ENCODE results near the gene ILDR1.

ILDR1 gene

DNA sequence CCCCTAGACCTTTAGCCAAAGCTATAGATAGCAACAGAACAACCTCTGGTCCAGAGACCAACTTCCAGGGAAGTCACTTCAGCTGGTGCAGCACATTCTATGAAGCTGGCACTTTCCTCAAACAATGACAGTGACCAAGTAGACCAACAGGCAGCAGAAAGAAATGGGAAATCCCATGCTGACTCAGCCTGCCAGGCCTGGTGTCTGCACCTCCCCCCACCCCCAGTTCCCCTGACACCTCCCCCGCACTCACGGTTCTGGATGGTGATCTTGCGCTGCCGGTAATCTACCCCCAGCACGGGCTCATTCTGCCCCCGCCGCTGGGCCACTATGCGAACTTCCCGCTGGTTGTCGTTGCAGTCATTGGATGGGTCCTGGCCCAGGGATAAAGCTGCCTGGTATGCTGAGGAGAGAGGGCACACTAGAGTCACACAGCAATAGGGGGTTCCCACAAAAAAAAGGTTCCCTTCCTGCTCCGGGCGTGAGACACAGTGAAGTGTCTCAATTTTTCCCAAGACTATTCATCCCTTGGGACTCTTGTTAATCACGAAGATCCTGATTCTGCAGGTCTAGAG lies 17.0 kb downstream of the ILDR1 start:
- peaks cover 36% of the 10 kb centered on the region for H3K4me1 ChIP-seq (ENCODE audit: low read length)
- no peak for DNase-seq
- H4K20me1 ChIP-seq (ENCODE audit: insufficient read depth, low read length), result no peaks in the 10 kb centered on the region
- peaks cover 21% of the 10 kb centered on the region for H3F3A ChIP-seq (ENCODE audit: insufficient read depth, low read length)
- peak overlapping the region; percentile 85; the same call in 1 of the 2 replicates for H3K27ac ChIP-seq (ENCODE audit: low read length)
- no peak overlapping the region for H3K4me3 ChIP-seq (ENCODE audit: low read length)
- no peaks in the 10 kb centered on the region for H3K27me3 ChIP-seq (replicated peaks; ENCODE audit: insufficient read depth, low read length)
- TF ChIP-seq EZH2phosphoT487 (IDR thresholded peaks at IDR 0.05; ENCODE audit: low read length), result no peak
- TF ChIP-seq, protein P1, sequence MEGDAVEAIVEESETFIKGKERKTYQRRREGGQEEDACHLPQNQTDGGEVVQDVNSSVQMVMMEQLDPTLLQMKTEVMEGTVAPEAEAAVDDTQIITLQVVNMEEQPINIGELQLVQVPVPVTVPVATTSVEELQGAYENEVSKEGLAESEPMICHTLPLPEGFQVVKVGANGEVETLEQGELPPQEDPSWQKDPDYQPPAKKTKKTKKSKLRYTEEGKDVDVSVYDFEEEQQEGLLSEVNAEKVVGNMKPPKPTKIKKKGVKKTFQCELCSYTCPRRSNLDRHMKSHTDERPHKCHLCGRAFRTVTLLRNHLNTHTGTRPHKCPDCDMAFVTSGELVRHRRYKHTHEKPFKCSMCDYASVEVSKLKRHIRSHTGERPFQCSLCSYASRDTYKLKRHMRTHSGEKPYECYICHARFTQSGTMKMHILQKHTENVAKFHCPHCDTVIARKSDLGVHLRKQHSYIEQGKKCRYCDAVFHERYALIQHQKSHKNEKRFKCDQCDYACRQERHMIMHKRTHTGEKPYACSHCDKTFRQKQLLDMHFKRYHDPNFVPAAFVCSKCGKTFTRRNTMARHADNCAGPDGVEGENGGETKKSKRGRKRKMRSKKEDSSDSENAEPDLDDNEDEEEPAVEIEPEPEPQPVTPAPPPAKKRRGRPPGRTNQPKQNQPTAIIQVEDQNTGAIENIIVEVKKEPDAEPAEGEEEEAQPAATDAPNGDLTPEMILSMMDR (IDR thresholded peaks at IDR 0.05; ENCODE audit: low read length), result no peak
- no peak for TF ChIP-seq EZH2 (optimal IDR thresholded peaks at IDR 0.05; ENCODE audit: low read depth, low read length)
- H2AFZ ChIP-seq (ENCODE audit: low read length), result no peak overlapping the region
- H3K9me3 ChIP-seq (replicated peaks; ENCODE audit: insufficient read depth, low read length), result no peaks in the 10 kb centered on the region
- no peaks in the 10 kb centered on the region for H3K9me2 ChIP-seq (replicated peaks; ENCODE audit: insufficient read depth, low read length)
- H3K4me2 ChIP-seq (ENCODE audit: low read depth, low read length), result peak overlapping the region; percentile 85; the same call in 1 of the 2 replicates
- H3K36me3 ChIP-seq (replicated peaks; ENCODE audit: insufficient read depth, low read length), result no peaks in the 10 kb centered on the region
- H3K79me2 ChIP-seq (ENCODE audit: low read length), result no peaks in the 10 kb centered on the region
- H3K9ac ChIP-seq (ENCODE audit: low read length), result no peak overlapping the region

DNA sequence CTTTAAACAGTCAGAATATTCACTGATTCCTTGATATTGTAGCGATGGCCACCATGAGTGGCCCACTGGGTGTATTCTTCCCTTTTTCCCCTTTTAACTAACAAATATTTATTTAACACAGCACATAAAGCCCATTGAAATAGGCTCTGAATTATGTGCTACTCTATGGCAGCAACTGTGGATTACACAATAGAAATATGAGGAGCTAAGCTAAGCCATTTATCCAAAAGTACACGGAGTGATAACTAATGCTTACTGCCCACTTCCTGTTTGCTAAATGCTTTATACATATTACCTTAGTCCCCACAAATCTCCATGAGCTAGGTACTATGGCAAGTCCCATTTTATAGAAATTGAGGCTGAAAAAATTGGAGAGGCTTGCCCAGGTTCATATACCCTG lies 17.9 kb downstream of the ILDR1 start:
- Histone ChIP-seq H3K27me3 (replicated peaks; ENCODE audit: insufficient read depth, low read length) (no peaks in the 10 kb centered on the region), H3K9ac (ENCODE audit: low read length) (peak overlapping the region; percentile 51; the same call in 1 of the 2 replicates), H3K4me2 (ENCODE audit: low read depth, low read length) (peak overlapping the region; percentile 85), H3K4me1 (ENCODE audit: low read length) (peaks cover 41% of the 10 kb centered on the region), H3K27ac (ENCODE audit: low read length) (peak overlapping the region; percentile 85), H3K4me3 (ENCODE audit: low read length) (no peak overlapping the region), H3F3A (ENCODE audit: insufficient read depth, low read length) (peaks cover 21% of the 10 kb centered on the region), H3K79me2 (ENCODE audit: low read length) (no peaks in the 10 kb centered on the region), H3K9me2 (replicated peaks; ENCODE audit: insufficient read depth, low read length) (no peaks in the 10 kb centered on the region), H3K36me3 (replicated peaks; ENCODE audit: insufficient read depth, low read length) (no peaks in the 10 kb centered on the region), H4K20me1 (ENCODE audit: insufficient read depth, low read length) (no peaks in the 10 kb centered on the region), H2AFZ (ENCODE audit: low read length) (no peak overlapping the region), H3K9me3 (replicated peaks; ENCODE audit: insufficient read depth, low read length) (no peaks in the 10 kb centered on the region)
- DNase-seq, result no peak
- TF ChIP-seq EZH2 (optimal IDR thresholded peaks at IDR 0.05; ENCODE audit: low read depth, low read length) (no peak), EZH2phosphoT487 (IDR thresholded peaks at IDR 0.05; ENCODE audit: low read length) (no peak)
- TF ChIP-seq, protein P1 (IDR thresholded peaks at IDR 0.05; ENCODE audit: low read length), result no peak

DNA sequence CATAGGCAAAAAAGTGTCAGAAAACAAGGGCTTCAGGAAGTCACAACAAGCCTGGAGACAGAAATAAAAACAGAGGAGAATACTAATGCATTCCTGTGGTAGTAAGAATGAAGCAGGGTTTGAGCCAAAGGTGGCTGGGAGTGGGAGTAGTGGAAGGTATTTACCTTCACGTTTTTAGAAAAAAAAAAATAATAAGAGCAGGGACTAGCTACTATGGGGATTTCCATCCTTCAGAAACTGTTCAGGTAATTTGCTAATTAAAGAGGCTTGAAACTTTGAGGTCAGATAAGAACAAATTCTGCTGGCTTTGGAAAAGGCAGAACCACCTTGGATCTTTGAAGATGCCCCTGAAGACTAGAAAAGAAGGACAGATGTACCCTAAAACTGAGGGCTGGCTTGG lies 18.4 kb downstream of the ILDR1 start:
- Histone ChIP-seq H2AFZ (ENCODE audit: low read length) (0 out of 2 replicates have a peak overlapping the region, but pooled peaks have one; percentile 7), H3F3A (ENCODE audit: insufficient read depth, low read length) (peaks cover 21% of the 10 kb centered on the region), H3K9ac (ENCODE audit: low read length) (peak overlapping the region; percentile 51; the same call in 1 of the 2 replicates)

More for the DNA sequence above, 18.4 kb downstream of the ILDR1 start:
- H3K79me2 ChIP-seq (ENCODE audit: low read length), result no peaks in the 10 kb centered on the region
- H3K4me3 ChIP-seq (ENCODE audit: low read length), result peak overlapping the region; percentile 35
- H3K36me3 ChIP-seq (replicated peaks; ENCODE audit: insufficient read depth, low read length), result no peaks in the 10 kb centered on the region
- H3K4me1 ChIP-seq (ENCODE audit: low read length), result peaks cover 45% of the 10 kb centered on the region
- H3K27me3 ChIP-seq (replicated peaks; ENCODE audit: insufficient read depth, low read length), result no peaks in the 10 kb centered on the region
- no peak for TF ChIP-seq EZH2phosphoT487 (IDR thresholded peaks at IDR 0.05; ENCODE audit: low read length)
- TF ChIP-seq, protein P1 (IDR thresholded peaks at IDR 0.05; ENCODE audit: low read length), result no peak
- TF ChIP-seq EZH2 (optimal IDR thresholded peaks at IDR 0.05; ENCODE audit: low read depth, low read length), result no peak
- no peaks in the 10 kb centered on the region for H4K20me1 ChIP-seq (ENCODE audit: insufficient read depth, low read length)
- no peaks in the 10 kb centered on the region for H3K9me3 ChIP-seq (replicated peaks; ENCODE audit: insufficient read depth, low read length)
- H3K27ac ChIP-seq (ENCODE audit: low read length), result peak overlapping the region; percentile 85
- DNase-seq, result peak; percentile 66
- peak overlapping the region; percentile 85 for H3K4me2 ChIP-seq (ENCODE audit: low read depth, low read length)
- no peaks in the 10 kb centered on the region for H3K9me2 ChIP-seq (replicated peaks; ENCODE audit: insufficient read depth, low read length)

All from MM.1S (cell line).